Right atrium auricular region (tissue), 2 donors: ENCODE data around the gene HNRNPM. TPM values are rescaled to one million over a fixed set of nuclear protein-coding genes. Genes with fewer than 3 reads are reported as not detected.
"Not testable (repeated sequence)": the region's sequence is repeated elsewhere in the genome, so short reads cannot be mapped to it uniquely, and the experiment has no call there.

Source experiments
- DNase-seq: peaks from one replicate; pipeline ENCODE4 v3.0.0-alpha.2; 2019; ENCODE audit warnings: low spot score
- H3K27ac ChIP-seq, 2 donors: fragments of 200-600 bp; sonication (generic); 1 replicate in 1 of 2; 2 replicates in 1 of 2; pipeline ENCODE4 v1.5.1; 2016 to 2019
- H3K27me3 ChIP-seq, 2 donors: fragments of 200-600 bp; sonication (generic); one replicate each; pipeline versions ENCODE4 v1.5.1 to v1.6.0; 2017 to 2019
- H3K36me3 ChIP-seq: fragments of 200-600 bp; sonication (generic); one replicate; pipeline ENCODE4 v1.5.1; 2016
- H3K4me1 ChIP-seq, 2 donors: fragments of 200-600 bp; sonication (generic); one replicate each; pipeline versions ENCODE4 v1.5.1 to v1.6.0; 2017 to 2019
- H3K4me3 ChIP-seq, 2 donors: fragments of 200-600 bp; sonication (generic); 1 replicate in 1 of 2; 2 replicates in 1 of 2; pipeline ENCODE4 v1.5.1; 2017 to 2019; ENCODE audit warnings: mild to moderate bottlenecking in 1 of 2, moderate library complexity in 1 of 2
- H3K9me3 ChIP-seq, 2 donors: fragments of 200-600 bp; sonication (generic); one replicate each; pipeline ENCODE4 v1.5.1; 2019
- CTCF ChIP-seq, 2 donors: fragments of 200-600 bp; sonication (generic); IDR thresholded peaks; one replicate each; pipeline ENCODE4 v1.5.1; 2019; ENCODE audit warnings: antibody characterized with exemption in 2 of 2
- total RNA-seq, 2 donors: library from RNA; depleted of rRNA; stranded (reverse); fragments of >200 nt; gene quantifications; one replicate each; pipeline ENCODE4 v1.1.0, GENCODE V29; 2016

The HNRNPM gene
- total RNA-seq, 2 donors from 2014 or later = 51.0 to 76.5 TPM

GRCh38 chr19:8421484-8422461, 23.0 kb upstream of the HNRNPM start:
- no peak for DNase-seq
- Histone ChIP-seq H3K9me3 (no peaks in the 10 kb centered on the region), H3K4me3 (no peak overlapping the region), H3K36me3 (peaks cover 11% of the 10 kb centered on the region), H3K27me3 (no peaks in the 10 kb centered on the region), H3K4me1 (peaks cover 0 to 42% of the 10 kb centered on the region in 2 donors), H3K27ac (no peak overlapping the region)
- TF ChIP-seq CTCF (IDR thresholded peaks at IDR 0.05) = no peak

- peaks cover 27% of the 10 kb centered on the region for H3K36me3 ChIP-seq
- peak; percentile 97 for DNase-seq
- TF ChIP-seq CTCF (IDR thresholded peaks at IDR 0.05) = no peak
- peaks cover 0 to 22% of the 10 kb centered on the region in 2 donors for H3K4me1 ChIP-seq
- peak overlapping the region; percentile 81 for H3K27ac ChIP-seq
- no peaks in the 10 kb centered on the region for H3K27me3 ChIP-seq
- H3K9me3 ChIP-seq = no peaks in the 10 kb centered on the region
- peak overlapping the region in 1 of 2 donors; percentile 22 for H3K4me3 ChIP-seq
These were observed 21.0 kb upstream of the HNRNPM start for GRCh38 chr19:8423817-8424223.

DNA sequence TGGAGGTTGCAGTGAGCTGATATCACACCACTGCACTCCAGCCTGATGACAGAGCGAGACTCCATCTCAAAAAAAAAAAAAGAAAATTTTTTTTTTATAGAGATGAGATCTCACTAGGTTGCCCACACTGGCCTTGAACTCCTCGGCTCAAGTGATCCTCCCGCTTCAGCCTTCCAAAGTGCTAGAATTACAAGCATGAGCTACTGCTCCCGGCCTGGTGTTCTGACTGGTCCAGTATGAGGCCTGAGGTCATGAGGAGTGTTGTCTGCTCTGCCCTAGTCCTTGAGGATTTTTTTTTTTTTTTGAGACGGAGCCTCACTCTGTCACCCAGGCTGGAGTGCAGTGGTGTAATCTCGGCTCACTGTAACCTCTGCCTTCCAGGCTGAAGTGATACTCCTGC, 19.4 kb upstream of the HNRNPM start:
- Histone ChIP-seq H3K4me1 (peaks cover 0 to 21% of the 10 kb centered on the region in 2 donors), H3K27ac (peak overlapping the region in 1 of 2 donors; percentile 53), H3K36me3 (peaks cover 40% of the 10 kb centered on the region)
- H3K27me3 ChIP-seq, H3K9me3 ChIP-seq, DNase-seq, H3K4me3 ChIP-seq: not testable (repeated sequence)

DNA sequence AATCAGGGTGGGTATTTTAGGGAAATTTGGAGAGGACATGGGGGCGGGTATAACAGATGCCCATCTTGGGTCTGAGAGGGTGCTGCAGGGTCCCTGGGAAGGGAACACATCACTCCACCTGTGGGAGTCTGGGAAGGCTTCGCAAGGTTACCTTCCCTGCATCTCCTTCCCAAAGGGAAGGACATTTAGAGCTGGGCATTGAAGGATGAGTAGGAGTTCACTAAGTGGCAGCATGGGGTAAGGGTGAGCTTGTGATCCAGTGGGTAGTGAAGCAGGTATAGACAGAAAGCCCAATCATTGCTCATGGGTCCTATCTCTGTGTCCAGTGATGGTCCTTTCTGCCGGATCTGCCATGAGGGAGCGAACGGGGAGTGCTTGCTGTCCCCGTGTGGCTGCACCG, 18.5 kb upstream of the HNRNPM start:
- H3K9me3 ChIP-seq = no peaks in the 10 kb centered on the region
- no peaks in the 10 kb centered on the region for H3K27me3 ChIP-seq
- no peak overlapping the region for H3K27ac ChIP-seq
- no peak for TF ChIP-seq CTCF (IDR thresholded peaks at IDR 0.05)
- no peak overlapping the region for H3K4me3 ChIP-seq
- H3K36me3 ChIP-seq = peaks cover 48% of the 10 kb centered on the region
- peaks cover 0 to 21% of the 10 kb centered on the region in 2 donors for H3K4me1 ChIP-seq
- no peak for DNase-seq

DNA sequence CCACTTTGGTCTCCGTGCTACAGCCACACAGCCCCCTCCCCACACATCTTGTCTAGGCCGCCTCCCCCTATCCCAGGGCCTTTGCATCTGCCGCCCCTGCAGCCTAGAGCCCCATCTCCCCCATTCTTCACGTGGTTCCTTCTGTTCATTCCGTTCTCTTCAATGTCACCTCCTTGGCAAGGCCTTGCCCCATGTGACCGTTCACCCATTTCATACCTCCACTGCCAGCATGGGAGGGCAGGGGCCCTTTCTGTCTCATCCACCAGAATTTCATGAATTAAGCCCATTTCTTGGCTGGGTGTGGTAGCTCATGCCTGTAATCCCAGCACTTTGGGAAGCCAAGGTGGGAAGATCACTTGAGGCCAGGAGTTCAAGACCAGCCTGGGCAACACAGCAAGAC, 15.7 kb upstream of the HNRNPM start:
- H3K36me3 ChIP-seq = peaks cover 43% of the 10 kb centered on the region
- peaks cover 0 to 14% of the 10 kb centered on the region in 2 donors for H3K4me1 ChIP-seq
- H3K4me3 ChIP-seq = no peak overlapping the region
- no peak for TF ChIP-seq CTCF (IDR thresholded peaks at IDR 0.05)
- H3K27ac ChIP-seq = no peak overlapping the region
- H3K27me3 ChIP-seq = no peaks in the 10 kb centered on the region
- DNase-seq = no peak
- H3K9me3 ChIP-seq = no peaks in the 10 kb centered on the region

DNA sequence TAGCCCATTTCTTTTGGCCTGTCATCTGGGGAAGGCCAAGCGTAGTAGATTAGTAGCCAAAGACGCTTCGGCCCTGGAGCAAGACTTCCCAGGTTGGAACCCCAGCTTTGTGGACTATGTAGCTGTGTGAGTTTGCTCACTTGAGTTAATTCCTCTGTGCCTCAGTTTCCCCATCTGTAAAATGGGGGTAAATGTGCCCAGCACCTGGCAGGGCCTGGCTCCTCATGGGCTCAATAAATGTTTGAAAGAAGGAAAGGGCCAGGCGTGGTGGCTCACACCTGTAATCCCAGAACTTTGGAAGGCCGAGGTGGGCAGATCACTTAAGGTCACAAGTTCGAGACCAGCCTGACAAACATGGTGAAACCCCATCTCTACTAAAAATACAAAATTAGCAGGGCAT, 14.9 kb upstream of the HNRNPM start:
- H3K36me3 ChIP-seq = peaks cover 43% of the 10 kb centered on the region
- no peaks in the 10 kb centered on the region for H3K27me3 ChIP-seq
- H3K9me3 ChIP-seq = no peaks in the 10 kb centered on the region
- peaks cover 0 to 10% of the 10 kb centered on the region in 2 donors for H3K4me1 ChIP-seq
- H3K27ac ChIP-seq = no peak overlapping the region
- no peak for DNase-seq
- no peak overlapping the region for H3K4me3 ChIP-seq
- no peak for TF ChIP-seq CTCF (IDR thresholded peaks at IDR 0.05)
